Ramos (cell line): ENCODE measurements around the gene EFEMP1.

Experiments
- in situ Hi-C: fragments of 300-500 bp; cut with MboI; formaldehyde crosslinking; loops from one replicate; pipeline ENCODE4 v1.14.3; 2022; ENCODE audit warnings: low sequenced_read_pairs; ENCODE audit not compliant: unreplicated experiment

The EFEMP1 gene, protein sequence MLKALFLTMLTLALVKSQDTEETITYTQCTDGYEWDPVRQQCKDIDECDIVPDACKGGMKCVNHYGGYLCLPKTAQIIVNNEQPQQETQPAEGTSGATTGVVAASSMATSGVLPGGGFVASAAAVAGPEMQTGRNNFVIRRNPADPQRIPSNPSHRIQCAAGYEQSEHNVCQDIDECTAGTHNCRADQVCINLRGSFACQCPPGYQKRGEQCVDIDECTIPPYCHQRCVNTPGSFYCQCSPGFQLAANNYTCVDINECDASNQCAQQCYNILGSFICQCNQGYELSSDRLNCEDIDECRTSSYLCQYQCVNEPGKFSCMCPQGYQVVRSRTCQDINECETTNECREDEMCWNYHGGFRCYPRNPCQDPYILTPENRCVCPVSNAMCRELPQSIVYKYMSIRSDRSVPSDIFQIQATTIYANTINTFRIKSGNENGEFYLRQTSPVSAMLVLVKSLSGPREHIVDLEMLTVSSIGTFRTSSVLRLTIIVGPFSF

DNA sequence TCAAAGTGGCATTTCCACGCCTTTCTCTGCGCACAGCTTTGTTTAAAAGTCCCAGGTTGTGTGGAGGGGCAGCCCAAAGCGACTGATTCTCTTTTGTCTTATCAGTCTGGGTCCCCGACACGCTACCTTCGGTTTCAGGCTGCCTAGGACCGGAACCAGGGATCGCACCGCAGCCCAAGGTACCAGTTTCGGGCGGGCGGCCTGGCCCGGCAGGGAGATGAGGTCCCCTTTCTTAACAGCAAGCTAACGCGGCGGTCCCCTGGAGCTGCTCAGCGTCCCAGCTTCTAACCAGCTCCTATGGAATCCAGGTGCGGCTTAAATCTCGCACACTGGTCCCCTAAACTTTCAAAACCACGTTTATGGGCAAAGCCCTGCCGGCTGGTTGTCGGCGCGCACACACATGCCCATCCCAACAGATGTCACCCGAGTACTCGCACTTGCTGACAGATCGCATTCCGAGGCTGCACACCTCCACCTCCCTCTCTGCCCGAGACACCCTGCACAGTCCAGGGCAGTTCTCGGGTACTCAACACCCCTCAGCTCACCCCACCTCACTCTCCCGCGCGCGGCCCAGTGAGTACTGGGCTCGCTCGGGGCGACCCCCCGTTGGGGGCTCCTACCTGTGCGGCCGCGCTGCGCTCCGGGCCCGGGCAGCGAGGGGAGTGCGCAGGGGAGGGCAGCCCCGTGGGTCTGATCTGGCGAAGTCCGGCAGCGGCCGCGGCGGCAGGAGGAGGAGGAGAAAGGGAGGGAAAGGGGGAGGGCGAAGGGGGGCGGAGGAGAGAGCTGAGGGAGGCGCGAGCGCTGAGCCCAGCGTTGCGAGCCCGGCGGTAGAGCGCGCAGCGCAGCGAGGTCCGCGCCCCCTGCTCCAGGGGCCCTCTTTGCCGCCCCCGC lies at the start of gene EFEMP1:
Gene EFEMP1 (minus strand): TSS at position 692 of the 891 bp plus-strand sequence. CDS start 1,342 bp downstream, outside the sequence.
- in situ Hi-C loops = no loop called here

DNA sequence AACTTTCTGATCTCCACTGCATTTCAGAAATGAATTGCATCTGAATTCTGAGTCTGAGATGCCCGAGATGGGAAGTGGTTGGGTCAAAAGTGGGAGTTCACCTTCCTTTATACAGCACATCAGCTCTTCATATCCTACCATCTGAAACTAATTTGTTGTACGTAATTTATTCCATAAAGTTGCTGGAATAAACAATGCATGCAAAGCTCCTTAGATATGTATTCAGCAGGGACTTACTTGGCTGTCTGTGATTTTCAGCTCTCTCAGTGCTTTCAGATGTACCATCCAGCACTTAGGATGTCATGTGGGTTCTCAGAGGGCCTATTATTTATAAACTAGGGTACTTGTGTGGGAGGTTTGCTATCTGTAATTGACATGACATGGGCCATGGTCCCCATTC lies 46.9 kb upstream of the EFEMP1 start:
- in situ Hi-C loops = loop anchor here (25.0 kb wide), 1 partner anchor 258 kb away; no protein-coding TSS in a partner anchor

DNA sequence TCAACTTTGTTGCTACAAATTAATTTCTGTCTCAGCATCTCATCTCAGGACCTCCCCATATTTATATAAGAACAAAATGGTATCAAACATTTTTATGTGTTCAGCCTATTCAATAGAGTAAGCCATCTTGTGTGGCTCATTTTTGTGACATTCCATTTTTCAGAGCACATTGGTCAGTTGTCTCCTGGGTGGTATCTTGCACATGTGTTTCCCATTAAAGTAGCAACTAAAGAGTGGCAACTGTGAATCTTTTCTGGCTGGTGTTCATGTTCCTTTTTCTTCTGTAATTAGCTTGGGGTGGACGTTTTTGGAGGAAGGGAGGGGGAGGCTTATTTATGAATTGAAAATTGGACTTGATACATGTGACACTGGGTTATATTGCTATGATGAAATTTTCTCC lies 45.4 kb upstream of the EFEMP1 start:
- in situ Hi-C loops = loop anchor here (25.0 kb wide), 1 partner anchor 257 kb away; no protein-coding TSS in a partner anchor

DNA sequence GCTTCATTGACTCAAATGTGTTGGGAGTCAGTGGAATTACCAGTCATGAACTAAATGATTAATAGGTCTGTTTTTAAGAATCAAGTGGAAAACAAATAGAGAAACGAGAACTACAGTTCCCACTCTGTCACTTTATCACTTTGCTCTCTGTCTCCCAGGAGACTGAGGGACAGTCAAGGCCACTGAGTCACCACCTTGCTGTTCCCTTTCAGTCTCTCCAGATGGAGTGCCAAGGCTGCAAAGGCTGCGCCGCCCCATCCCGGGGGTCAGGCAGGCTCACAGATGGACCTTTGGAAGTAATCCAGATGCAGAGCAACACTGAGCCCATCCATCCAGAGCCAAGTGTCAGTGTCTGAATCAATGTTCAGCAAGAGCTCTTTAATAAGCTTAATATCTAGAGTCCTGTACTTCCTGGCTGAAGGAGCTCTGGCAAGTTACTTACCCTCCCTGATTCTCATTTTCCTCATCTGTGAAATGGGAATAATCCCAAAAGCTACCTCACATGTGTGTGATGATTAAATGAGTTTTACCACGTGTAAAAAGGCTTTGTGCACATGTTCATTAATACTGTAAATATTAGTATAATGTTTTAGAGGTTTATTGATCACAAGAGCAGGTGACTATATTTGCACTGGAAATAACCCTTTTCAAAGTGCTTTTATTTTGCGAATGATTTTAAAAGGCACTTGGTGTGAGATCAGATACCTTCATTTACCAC lies 43.0 kb upstream of the EFEMP1 start:
- in situ Hi-C loops = loop anchor here (25.0 kb wide), 1 partner anchor 254 kb away; no protein-coding TSS in a partner anchor

DNA sequence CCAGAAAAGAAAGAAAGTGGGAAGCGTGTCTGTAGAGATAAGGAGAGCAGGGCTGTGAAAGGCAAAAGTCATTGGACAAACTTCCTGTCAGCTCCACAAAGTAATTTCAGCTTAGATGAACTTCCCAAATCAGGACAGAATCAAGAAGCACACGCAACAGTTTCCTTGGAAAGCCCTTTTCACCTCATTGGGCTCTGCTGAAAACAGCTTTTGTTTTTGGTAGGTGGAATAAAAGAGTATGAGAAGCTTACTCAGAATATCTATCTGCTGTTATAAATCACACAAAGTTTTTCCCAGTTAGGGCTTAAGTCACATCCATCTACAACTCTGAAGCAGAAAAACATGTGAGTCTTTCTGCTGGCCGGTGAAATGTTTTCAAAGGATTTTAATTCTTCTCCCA lies 42.4 kb upstream of the EFEMP1 start:
- in situ Hi-C loops = loop anchor here (25.0 kb wide), 1 partner anchor 254 kb away; no protein-coding TSS in a partner anchor

- in situ Hi-C loops = loop anchor here (25.0 kb wide), 1 partner anchor 253 kb away; no protein-coding TSS in a partner anchor
These were observed 41.7 kb upstream of the EFEMP1 start for GRCh38 chr2:55965276-55965675.

DNA sequence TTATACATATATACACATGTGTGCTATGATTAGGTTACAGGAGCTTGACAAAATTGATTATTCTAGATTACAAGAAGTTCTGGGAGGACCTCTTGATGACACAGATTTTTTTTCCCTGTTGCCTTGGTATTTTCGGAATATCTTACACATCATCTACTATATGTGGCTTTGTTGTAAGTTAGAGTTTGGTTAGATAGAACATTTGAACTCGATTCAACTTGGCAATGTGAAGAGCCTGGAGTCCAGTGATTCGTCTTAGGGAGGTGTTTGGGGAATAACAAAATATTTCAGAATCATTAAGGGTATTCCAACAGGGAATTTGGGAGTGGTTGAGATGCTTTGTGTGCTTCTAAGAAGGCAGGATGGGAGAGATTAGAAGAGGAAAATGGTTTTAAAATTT lies 39.3 kb upstream of the EFEMP1 start:
- in situ Hi-C loops = loop anchor here (25.0 kb wide), 1 partner anchor 251 kb away; no protein-coding TSS in a partner anchor

DNA sequence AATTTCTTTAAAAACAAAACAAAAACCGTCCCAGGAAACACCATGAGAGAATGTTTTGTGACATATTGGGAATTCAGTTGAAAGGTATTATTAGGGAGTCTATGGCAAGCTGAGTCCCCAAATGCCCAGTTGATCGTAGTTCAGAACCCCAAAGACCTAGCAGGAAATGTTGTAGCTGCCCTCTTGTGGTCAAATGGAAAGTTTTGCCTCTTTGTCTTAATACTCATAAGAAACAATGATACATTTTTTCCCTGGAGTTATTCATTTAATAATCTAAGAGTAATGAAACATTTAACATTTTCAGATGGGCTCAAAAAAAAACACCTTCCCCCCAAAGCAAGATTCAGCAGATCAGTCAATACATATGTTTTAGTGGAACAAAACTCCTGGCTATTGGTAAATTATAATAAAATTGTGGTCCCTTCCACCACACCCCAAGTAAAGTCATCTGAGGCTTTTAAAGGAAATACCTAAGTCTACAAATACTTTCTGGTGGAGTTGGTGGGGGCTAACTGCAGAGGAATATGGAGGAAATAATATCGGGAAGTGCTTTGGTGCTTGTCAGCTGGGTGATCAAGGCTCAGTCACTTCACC lies 37.8 kb upstream of the EFEMP1 start:
- in situ Hi-C loops = loop anchor here (25.0 kb wide), 1 partner anchor 249 kb away; no protein-coding TSS in a partner anchor

DNA sequence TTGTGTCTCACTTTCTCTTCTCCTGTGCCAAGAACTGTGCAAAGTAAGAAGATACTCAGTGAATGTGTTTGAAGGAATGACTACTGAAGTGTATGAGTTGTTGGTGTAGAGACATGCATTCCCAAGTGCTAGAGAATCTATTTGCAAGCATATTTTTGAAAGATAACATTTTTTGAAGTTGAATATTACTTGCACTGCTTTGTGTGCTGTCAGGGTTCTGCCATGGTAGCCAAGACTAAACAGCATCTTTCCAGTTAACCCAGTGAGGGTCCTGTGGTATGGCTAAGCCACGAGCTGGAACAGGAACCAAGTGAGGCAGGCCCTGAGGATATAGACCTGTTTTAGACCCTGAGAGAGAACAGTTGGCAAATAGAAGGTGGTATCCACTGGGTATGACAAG lies 35.2 kb upstream of the EFEMP1 start:
- in situ Hi-C loops = loop anchor here (25.0 kb wide), 1 partner anchor 246 kb away; no protein-coding TSS in a partner anchor

DNA sequence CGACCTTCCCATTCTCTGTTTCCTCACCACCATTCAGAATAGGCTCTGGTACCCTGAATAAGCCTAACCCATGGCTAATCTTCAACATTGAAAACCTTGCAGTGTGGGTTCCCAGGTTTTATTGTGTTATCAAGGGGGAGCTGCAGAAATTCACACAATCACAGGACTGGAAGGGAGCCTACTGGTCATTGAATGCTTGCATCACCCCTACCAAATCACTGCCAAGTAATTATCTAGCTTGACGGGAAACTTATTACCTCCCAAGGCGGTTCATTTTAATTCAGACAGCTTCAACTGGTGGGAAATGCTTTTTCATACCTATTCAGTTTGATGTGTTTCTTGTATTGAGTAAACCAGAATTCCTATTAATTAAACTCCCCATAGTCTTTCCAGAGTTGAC lies 33.6 kb upstream of the EFEMP1 start:
- in situ Hi-C loops = loop anchor here (25.0 kb wide), 1 partner anchor 245 kb away; no protein-coding TSS in a partner anchor

GRCh38 chr2:55954306-55955035 lies 30.9 kb upstream of the EFEMP1 start:
- in situ Hi-C loops = loop anchor here (25.0 kb wide), 1 partner anchor 242 kb away; no protein-coding TSS in a partner anchor

GRCh38 chr2:55952415-55952814 lies 28.8 kb upstream of the EFEMP1 start:
- in situ Hi-C loops = loop anchor here (25.0 kb wide), 1 partner anchor 240 kb away; no protein-coding TSS in a partner anchor

- in situ Hi-C loops = loop anchor here (25.0 kb wide), 1 partner anchor 239 kb away; no protein-coding TSS in a partner anchor
These were observed 28.0 kb upstream of the EFEMP1 start for GRCh38 chr2:55951533-55951932.

- in situ Hi-C loops = loop anchor here (25.0 kb wide), 1 partner anchor 237 kb away; no protein-coding TSS in a partner anchor
These were observed 26.0 kb upstream of the EFEMP1 start for GRCh38 chr2:55949613-55950012.

GRCh38 chr2:55949211-55949610 lies 25.6 kb upstream of the EFEMP1 start:
- in situ Hi-C loops = no loop called here

DNA sequence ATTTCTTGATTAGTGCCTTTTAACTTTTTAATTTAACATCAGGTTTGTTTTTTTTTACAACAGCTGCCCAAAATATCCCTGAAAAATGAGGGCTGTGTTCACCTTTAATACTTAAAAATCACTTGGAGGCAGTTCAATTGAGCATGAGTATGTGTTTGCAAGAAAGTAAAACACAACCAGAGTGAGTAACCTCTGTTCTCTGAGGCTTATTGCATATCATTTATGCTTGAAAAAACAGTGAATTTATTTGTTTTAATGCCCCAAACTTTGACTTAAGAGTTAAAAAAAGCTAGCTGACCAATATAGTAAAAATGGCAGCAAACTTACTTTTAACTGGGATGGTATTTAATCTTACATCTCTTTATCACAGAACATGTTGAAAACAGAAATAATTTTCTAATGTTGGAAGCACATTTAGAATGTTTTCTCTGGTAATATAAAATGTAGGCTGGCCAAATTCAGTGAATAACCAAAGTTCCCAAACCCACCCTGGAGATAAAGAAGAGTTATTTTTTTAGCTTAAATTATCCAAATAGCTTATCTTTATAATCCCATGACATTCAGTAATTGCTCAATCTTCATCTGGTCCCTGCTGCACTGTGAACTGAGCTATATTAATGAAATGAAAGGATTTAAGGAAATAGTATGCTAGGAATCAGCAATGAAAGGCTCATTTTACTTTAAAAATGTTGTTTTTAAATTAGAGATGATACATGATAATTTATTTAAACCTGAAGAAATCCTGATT lies 24.8 kb upstream of the EFEMP1 start:
- in situ Hi-C loops = no loop called here

DNA sequence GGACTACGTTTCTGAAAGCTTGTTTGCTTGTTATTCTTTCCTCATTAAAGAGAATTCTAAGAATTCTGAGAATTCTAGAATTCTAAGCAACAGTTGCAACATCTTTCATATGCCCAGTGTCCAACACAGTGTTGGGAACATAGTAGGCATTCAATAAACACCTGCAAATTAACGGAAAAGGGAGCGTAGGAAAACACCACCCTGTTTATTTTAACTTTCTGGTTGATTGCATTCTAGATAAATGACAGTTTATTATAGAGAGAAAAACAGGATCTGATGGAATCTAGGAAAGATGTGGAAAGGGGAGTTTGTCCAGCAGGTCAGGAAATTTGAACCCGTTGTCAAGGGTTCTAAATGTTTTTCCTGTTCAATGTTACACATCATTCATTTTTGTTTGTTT lies 24.2 kb upstream of the EFEMP1 start:
- in situ Hi-C loops = no loop called here

- in situ Hi-C loops = no loop called here
These were observed 23.2 kb upstream of the EFEMP1 start for GRCh38 chr2:55946793-55947192.
